Activated naive CD4-positive, alpha-beta T cell treated with anti-CD3 and anti-CD28 coated beads, Interleukin-2, amount 50 U/mL, for 72 hours (primary cell): ENCODE results near the gene CTU2. TPM values are rescaled to one million over a fixed set of nuclear protein-coding genes. Genes with fewer than 3 reads are reported as not detected.

Experiments used
- total RNA-seq, 2 donors: library from RNA; stranded (reverse); gene quantifications; one replicate each; pipeline ENCODE4 v1.2.3, GENCODE V29; 2022

Gene CTU2
- total RNA-seq, 2 donors from 2014 or later, result 32.2 to 35.5 TPM

Other genes with a start within 250 kb of the CTU2 start
- 10 to 100 TPM; 70.3 to 71.9 TPM for gene ZC3H18, start 136.1 kb upstream of the CTU2 start, total RNA-seq
- not detected for gene IL17C, start 67.9 kb upstream of the CTU2 start, total RNA-seq
- 100 to 1,000 TPM; 112 to 267 TPM for gene CYBA, start 55.5 kb upstream of the CTU2 start, total RNA-seq
- gene MVD, start 43.4 kb upstream of the CTU2 start, total RNA-seq, result 10 to 100 TPM; 91.6 to 96.1 TPM
- 1 to 10 TPM; 5.4 to 6.4 TPM for gene SNAI3, start 20.0 kb upstream of the CTU2 start, total RNA-seq
- 10 to 100 TPM; 47.5 to 82.5 TPM for gene RNF166, start 95 bp upstream of the CTU2 start, total RNA-seq
- 100 to 1,000 TPM in 1 of 2 donors, 10 to 100 TPM in 1; 55.7 to 128 TPM for gene PIEZO1, start 78.7 kb downstream of the CTU2 start, total RNA-seq
- gene CDT1, start 97.3 kb downstream of the CTU2 start, total RNA-seq, result 100 to 1,000 TPM; 145 to 240 TPM
- gene APRT, start 105.4 kb downstream of the CTU2 start, total RNA-seq, result 100 to 1,000 TPM; 145 to 168 TPM
- 10 to 100 TPM; 29.3 to 50.3 TPM for gene GALNS, start 150.4 kb downstream of the CTU2 start, total RNA-seq
- 10 to 100 TPM; 36.0 to 63.5 TPM for gene TRAPPC2L, start 150.6 kb downstream of the CTU2 start, total RNA-seq
- gene PABPN1L, start 160.2 kb downstream of the CTU2 start, total RNA-seq, result not detected